Ascending aorta (tissue), 2 donors: ENCODE data around the gene ZFR2. TPM values are rescaled to one million over a fixed set of nuclear protein-coding genes. Genes with fewer than 3 reads are reported as not detected.

Experiments used
- DNase-seq, 2 donors: peaks; one replicate each; pipeline ENCODE4 v3.0.0-alpha.2; 2019; ENCODE audit warnings: low spot score in 2 of 2
- H3K27ac ChIP-seq, 2 donors: fragments of 200-600 bp; sonication (generic); one replicate each; pipeline ENCODE4 v1.5.1; 2016 to 2017; ENCODE audit warnings: mild to moderate bottlenecking in 1 of 2
- H3K27me3 ChIP-seq: fragments of 200-600 bp; sonication (generic); one replicate; pipeline ENCODE4 v1.5.1; 2017
- H3K36me3 ChIP-seq, 2 donors: fragments of 200-600 bp; sonication (generic); one replicate each; pipeline ENCODE4 v1.5.1; 2016
- H3K4me1 ChIP-seq, 2 donors: fragments of 200-600 bp; sonication (generic); one replicate each; pipeline ENCODE4 v1.5.1; 2016 to 2017; ENCODE audit warnings: mild to moderate bottlenecking in 1 of 2
- H3K4me3 ChIP-seq, 2 donors: fragments of 200-600 bp; sonication (generic); one replicate each; pipeline ENCODE4 v1.5.1; 2016 to 2017; ENCODE audit warnings: mild to moderate bottlenecking in 1 of 2
- H3K9me3 ChIP-seq, 2 donors: fragments of 200-600 bp; sonication (generic); one replicate each; pipeline ENCODE4 v1.5.1; 2016
- CTCF ChIP-seq, 3 experiments: fragments of 200-600 bp in 2 of 3; fragments of 450-650 bp in 1 of 3; sonication (generic) in 2 of 3; IDR thresholded peaks; one replicate each; pipeline ENCODE4 v1.5.1; 2016 to 2019; ENCODE audit warnings: antibody characterized with exemption in 3 of 3, mild to moderate bottlenecking in 1 of 3, moderate library complexity in 1 of 3
- intact Hi-C: fragments of 100-400 bp; cut with DNase I; formaldehyde crosslinking; loops from one replicate; pipeline ENCODE4 v1.15.1; 2023
- total RNA-seq: library from RNA; depleted of rRNA; stranded (reverse); fragments of >200 nt; gene quantifications from one replicate; pipeline ENCODE4 v1.1.0, GENCODE V29; 2016

ZFR2 gene
- total RNA-seq, 1 donor from 2014 or later, result not detected

- no peaks in the 10 kb centered on the region for H3K36me3 ChIP-seq
- no peak for TF ChIP-seq CTCF (IDR thresholded peaks at IDR 0.05)
Observed at GRCh38 chr19:3774621-3775373, 94.0 kb downstream of the ZFR2 start.

GRCh38 chr19:3773814-3774515, 94.9 kb downstream of the ZFR2 start:
- Histone ChIP-seq H3K27me3 (no peaks in the 10 kb centered on the region), H3K4me3 (no peak overlapping the region), H3K27ac (no peak overlapping the region), H3K4me1 (no peaks in the 10 kb centered on the region), H3K9me3 (no peaks in the 10 kb centered on the region), H3K36me3 (no peaks in the 10 kb centered on the region)
- DNase-seq, result no peak
- intact Hi-C loops, result no loop called here
- no peak for TF ChIP-seq CTCF (IDR thresholded peaks at IDR 0.05)

More at GRCh38 chr19:3774621-3775373, 94.0 kb downstream of the ZFR2 start:
- Histone ChIP-seq H3K27me3 (no peaks in the 10 kb centered on the region), H3K9me3 (no peaks in the 10 kb centered on the region), H3K4me1 (no peaks in the 10 kb centered on the region), H3K4me3 (no peak overlapping the region), H3K27ac (no peak overlapping the region)
- DNase-seq, result no peak
- intact Hi-C loops, result no loop called here

- H3K9me3 ChIP-seq, result no peaks in the 10 kb centered on the region
- no peaks in the 10 kb centered on the region for H3K4me1 ChIP-seq
- no peak for TF ChIP-seq CTCF (IDR thresholded peaks at IDR 0.05)
- no peak within 1 kb of the TSS for H3K4me3 ChIP-seq
- DNase-seq, result no peak
- H3K36me3 ChIP-seq, result peaks cover 12 to 18% of the 10 kb centered on the region in 2 donors
- intact Hi-C loops, result no loop called here
- H3K27me3 ChIP-seq, result no peaks in the 10 kb centered on the region
- H3K27ac ChIP-seq, result no peak within 1 kb of the TSS
Observed at GRCh38 chr19:3771906-3772455, 96.9 kb downstream of the ZFR2 start, which contains the start of gene RAX2. RAX2 (minus strand) TSS chr19:3772228; CDS start chr19:3771742, 486 bp downstream.

- Histone ChIP-seq H3K4me1 (no peaks in the 10 kb centered on the region), H3K27ac (no peak overlapping the region), H3K27me3 (no peaks in the 10 kb centered on the region), H3K9me3 (no peaks in the 10 kb centered on the region), H3K36me3 (peaks cover 18 to 25% of the 10 kb centered on the region in 2 donors), H3K4me3 (no peak overlapping the region)
- no peak for TF ChIP-seq CTCF (IDR thresholded peaks at IDR 0.05)
- intact Hi-C loops, result no loop called here
- no peak for DNase-seq
Observed at GRCh38 chr19:3771000-3771905, 97.6 kb downstream of the ZFR2 start.
